Fibroblast of villous mesenchyme (primary cell): Measurements from ENCODE around the gene MYADM. TPM values are rescaled to one million over a fixed set of nuclear protein-coding genes. Genes with fewer than 3 reads are reported as not detected.
A peak's percentile ranks its signal among the peaks of the same experiment; 100 is the strongest.

Experiments used
- DNase-seq: peaks from one replicate; pipeline ENCODE4 v3.0.0-alpha.2; 2010; ENCODE audit warnings: low read depth
- H3K4me3 ChIP-seq: 2 replicates; pipeline ENCODE4 v1.5.1; 2011; ENCODE audit warnings: low read depth, mild to moderate bottlenecking, low read length
- CTCF ChIP-seq: IDR thresholded peaks from 2 replicates; pipeline ENCODE4 v1.5.1; 2012; ENCODE audit warnings: low read depth, mild to moderate bottlenecking, low read length; ENCODE audit not compliant: insufficient read depth
- total RNA-seq: library from RNA; depleted of rRNA; stranded (reverse); fragments of >200 nt; gene quantifications from 2 replicates; pipeline ENCODE4 v1.2.3, GENCODE V29; 2012

MYADM gene, protein sequence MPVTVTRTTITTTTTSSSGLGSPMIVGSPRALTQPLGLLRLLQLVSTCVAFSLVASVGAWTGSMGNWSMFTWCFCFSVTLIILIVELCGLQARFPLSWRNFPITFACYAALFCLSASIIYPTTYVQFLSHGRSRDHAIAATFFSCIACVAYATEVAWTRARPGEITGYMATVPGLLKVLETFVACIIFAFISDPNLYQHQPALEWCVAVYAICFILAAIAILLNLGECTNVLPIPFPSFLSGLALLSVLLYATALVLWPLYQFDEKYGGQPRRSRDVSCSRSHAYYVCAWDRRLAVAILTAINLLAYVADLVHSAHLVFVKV
- total RNA-seq: 31.1 and 34.8 TPM in 2 replicates

DNA sequence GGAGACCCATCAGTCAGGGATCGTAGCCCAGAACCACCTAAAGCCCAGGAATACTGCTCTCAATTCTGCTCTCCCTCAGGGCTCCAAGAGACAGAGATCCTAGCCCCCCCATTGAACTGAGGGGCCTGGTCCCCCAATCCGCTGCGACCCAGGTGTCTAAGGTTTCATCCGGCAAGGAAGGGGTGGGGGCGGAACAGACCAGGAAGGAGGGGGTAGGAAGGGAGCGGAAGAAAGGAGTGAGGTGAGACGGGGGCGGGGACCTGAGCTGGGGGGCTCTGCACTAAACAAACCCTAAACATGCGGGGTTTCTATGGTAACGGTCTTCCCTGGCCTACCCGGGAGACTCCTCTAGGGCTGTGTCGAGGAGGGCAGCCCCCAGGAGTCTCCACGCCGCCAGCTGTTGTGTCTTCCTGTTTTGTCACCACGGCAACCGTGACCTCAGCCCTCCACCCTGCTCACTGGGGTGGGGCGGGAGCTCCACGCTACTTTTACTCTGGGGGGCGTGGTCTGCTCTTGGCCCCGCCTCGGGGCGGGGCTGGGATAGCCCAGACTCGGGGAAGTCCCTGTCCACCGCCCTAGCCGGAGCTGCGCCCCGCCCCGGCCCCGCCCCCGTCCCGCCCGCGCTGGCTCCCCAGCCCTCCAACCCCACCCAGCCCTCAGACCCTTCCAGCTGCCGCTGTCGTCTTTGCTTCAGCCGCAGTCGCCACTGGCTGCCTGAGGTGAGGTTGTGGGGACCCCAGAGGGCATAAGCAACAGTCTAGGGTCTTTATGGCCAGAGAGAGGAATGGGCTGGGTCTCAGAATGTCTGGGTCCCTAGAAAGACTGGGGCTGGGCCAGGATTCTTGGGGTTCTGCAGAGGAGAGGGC is at the start of gene MYADM:
Gene MYADM (plus strand): TSS at position 659 of the 866 bp plus-strand sequence. CDS start 5,647 bp downstream, outside the sequence.
- peak within 1 kb of the TSS; percentile 92 for H3K4me3 ChIP-seq
- peak; percentile 99 for DNase-seq
- no peak for TF ChIP-seq CTCF

- H3K4me3 ChIP-seq: no peak overlapping the region
- no peak for DNase-seq
- no peak for TF ChIP-seq CTCF
These were observed 48.9 kb upstream of the MYADM start for GRCh38 chr19:53818756-53819155.

- no peak for TF ChIP-seq CTCF
- DNase-seq: no peak
- H3K4me3 ChIP-seq: no peak overlapping the region
These were observed 47.8 kb upstream of the MYADM start for GRCh38 chr19:53819861-53820260.

- H3K4me3 ChIP-seq: no peak overlapping the region
- no peak for TF ChIP-seq CTCF
- no peak for DNase-seq
These were observed 44.1 kb upstream of the MYADM start for GRCh38 chr19:53823380-53824120.

DNA sequence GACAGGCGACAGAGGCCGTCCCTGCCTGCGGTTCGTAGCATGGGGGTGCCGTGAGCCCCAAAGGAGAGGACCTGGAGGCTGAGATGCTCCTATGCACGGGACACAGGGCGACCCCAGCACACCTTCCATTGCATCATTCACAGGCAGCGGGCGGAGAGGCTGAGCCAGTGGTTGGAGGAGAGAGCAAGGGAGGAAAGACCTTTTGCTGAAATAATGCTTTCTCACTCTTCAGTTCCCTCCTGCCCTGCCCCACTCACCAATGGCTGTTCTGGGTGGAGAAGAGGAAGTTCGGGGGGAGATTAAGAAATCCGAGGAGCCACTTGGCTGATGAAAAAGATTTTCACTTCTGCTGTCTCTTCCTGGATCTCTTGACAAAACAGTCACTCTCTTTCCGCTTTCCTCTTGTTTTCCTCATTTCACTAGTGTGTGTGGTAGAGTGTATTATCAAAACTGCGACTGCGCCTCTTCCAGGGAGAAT is 43.5 kb upstream of the MYADM start, which contains the start of gene NLRP12:
Gene NLRP12 (minus strand): TSS at position 181 of the 478 bp plus-strand sequence. CDS start 140 bp downstream, at position 41.
- H3K4me3 ChIP-seq: no peak within 1 kb of the TSS
- DNase-seq: no peak
- TF ChIP-seq CTCF: no peak

DNA sequence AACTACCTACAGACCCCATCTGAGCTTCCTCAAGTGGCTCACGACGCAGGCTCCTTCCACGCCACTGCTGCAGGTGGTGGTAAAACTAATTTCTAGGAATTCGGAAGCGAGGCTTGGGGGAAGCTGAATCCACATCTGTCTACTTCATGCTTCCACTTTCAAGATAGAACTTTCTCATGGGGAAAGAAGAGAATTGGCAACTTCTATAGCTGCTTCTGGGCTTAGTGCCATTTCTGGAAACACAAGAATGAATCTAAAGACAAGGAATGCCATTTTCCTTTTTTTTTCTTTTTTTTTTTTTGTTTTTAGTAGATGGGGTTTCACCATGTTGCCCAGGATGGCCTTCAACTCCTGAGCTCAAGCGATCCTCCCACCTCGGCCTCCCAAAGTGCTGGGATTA is 40.8 kb upstream of the MYADM start:
- no peak for DNase-seq
- TF ChIP-seq CTCF: no peak
- no peak overlapping the region for H3K4me3 ChIP-seq
